HG03175 (cell line): Measurements from ENCODE around the gene OR52W1.
"Not testable (repeated sequence)": the region's sequence is repeated elsewhere in the genome, so short reads cannot be mapped to it uniquely, and the experiment has no call there.

Experiments
- ATAC-seq: cut with Tn5 transposase; IDR thresholded peaks from one replicate; pipeline ENCODE4 v1.9.1; 2021; ENCODE audit warnings: mild to moderate bottlenecking, moderate library complexity; ENCODE audit not compliant: unreplicated experiment

Gene OR52W1

DNA sequence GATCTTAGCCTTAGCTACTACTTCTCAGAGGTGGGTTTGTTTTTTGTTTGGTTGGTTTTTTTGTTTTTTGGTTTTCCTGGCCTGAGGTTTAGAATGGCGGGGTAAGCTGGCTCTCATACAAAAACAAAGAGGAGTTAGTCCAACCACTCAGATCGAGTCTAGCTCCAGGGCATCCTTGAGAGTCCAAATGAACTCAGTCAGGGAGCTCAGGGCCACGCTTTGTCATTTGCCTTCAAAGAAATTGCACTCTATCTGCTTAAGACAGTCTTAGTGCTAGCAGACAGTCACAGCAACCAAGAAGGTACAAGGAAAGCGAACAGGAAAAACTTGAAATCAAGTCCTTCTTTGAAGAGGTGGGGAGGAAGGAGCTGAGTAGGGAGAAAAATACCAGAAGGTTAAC is 17.5 kb downstream of the OR52W1 start:
- no peak for ATAC-seq

DNA sequence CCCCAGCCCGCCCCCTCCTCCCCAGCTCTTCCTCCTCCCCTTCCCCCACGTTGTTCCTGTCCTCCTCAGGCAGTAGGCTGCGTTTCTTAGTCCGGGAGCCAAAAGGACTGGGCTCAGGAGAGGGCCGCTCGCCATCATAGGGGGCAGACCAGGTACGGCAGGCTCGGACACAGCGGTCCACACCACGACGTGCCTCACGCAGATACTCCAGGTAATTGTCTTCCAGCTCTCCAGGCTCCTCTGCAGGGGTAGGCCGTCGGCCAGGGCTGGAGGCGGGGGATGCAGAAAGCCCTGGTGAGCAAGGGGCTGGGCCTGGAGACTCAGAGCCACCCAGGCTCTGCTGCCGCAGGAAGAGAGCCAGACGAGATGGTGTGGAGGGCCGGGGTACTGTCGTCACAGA is 18.7 kb downstream of the OR52W1 start:
- ATAC-seq, result no peak

DNA sequence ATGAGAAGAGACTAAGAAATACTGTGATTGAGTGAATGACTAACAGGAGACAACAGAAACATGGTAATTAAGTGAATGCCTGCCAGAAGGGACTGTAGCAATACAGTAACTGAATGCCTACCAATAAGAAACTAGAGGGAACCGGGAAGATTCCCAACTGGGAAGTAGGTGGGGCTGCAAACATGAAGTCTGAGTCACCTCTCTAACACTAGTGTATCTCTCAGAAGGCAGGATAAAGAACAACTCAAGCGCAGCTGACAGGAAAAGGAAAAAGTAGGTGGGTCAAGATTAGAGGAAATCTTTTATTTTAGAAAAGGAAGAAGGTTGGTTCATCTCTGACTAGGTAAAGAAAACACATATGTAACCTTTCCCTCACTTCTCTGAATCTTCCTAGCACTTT is 20.3 kb downstream of the OR52W1 start:
- ATAC-seq, result no peak

DNA sequence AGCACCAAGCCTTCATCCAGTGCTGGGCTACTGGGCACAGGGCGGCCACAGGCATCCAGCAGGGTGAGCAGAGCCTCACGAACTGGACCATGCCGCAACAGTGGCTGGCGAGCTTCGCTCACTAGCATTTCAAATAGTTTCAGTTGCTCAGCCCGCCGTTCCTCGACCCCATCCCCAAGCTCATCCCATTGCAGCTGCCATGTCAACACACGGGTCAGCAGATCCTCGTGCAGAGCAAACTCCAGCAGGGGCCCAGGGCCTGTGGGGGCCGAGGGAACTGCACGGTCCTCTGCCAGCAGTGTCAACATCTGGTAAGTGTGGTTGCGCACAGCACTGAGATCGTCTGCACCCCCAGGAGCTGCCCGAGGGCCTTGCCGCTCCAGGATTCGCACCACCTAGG is 24.8 kb downstream of the OR52W1 start:
- ATAC-seq, result no peak

DNA sequence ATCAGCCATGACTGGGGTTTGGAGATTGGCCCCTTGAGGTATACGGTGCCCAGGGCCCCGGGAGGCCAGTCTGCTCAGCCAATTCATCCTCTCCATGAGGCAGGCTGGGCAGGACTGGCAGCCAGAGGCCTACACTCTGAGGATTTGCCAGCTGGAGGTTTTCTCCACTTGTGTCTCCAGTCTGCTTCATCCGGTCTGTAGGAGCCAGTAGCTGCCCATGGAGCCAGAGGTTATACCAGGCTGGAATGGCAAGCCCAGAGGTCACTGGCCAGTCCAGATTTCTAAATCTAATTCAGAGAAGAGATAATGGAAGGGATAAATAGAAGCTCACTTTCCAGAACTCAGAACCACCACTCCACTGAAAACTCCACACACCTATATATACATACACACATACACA is 25.4 kb downstream of the OR52W1 start:
- ATAC-seq, result no peak

DNA sequence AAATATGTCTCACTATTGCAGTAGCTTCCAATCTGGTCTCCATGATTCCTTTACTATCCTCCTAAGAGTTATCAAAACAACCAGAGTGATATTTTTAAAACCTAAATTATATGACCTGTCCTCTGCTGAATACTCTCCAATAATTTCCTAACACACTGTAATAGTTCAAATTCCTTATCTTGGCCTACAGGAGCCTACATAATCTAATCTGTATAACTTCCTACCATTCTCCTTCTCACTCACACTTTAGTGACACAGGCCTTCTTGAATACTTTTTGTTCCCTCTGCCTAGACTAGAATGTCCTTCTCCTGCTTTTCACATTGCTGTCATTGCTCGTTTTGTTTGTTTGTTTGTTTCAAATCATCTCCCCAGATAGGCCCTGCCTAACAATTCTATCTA is 26.0 kb downstream of the OR52W1 start:
- no peak for ATAC-seq

DNA sequence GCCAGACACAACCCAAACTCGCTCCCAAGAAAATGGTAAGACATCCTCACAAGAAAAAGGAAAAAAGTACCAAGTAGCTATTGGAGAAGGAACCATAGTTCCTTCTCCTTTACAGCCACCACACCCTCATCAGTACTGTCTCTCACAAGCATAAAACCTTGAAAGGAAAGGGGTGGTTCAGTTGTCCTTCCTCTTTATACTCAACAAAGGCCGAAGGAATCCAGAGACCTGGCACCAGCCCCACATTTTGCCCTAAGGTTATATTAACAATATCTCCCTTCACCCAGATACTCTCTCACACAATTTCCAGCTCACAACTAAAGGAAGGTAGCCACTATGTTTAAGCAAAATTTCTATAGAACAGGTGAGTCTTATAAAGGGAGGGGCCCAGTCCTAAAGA is 26.9 kb downstream of the OR52W1 start:
- no peak for ATAC-seq

DNA sequence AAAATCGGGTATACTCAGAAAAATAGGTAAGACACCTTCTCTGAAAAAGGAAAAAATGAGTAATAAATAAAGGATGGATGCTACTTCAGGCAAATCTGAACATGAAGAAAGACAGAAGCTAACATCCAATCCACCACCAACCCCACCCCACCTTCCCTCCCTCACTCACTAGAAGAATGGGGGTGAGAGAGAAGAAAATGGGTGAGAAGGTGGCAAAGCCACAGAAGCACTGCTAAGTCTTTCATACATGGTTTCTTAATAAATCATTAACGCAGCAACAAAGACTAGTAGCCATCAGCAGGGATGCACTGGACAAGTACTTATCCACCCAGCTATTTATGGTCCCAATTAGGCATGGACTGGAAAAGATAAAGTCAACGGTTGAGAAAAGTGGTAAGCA is 29.5 kb downstream of the OR52W1 start:
- ATAC-seq, result peak; percentile 56

DNA sequence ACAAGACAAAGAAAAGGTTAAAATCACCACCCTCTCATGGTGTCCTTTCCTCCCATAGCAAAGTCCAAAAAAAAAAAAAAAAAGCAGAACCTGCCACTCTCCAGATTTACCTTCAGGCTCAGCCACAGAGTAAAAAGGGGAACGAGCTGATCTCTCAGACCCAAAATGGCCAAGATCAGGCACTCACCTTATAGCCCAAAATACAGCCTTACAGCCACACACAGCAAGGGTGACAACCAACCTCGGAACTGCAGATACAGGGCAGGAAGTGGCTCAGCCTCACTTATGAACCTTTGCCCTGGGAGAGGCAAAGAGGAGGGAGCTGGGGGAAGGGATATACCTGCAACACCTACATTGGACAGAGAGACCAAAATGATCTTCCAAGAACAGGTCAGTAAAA is 30.9 kb downstream of the OR52W1 start:
- ATAC-seq, result no peak

DNA sequence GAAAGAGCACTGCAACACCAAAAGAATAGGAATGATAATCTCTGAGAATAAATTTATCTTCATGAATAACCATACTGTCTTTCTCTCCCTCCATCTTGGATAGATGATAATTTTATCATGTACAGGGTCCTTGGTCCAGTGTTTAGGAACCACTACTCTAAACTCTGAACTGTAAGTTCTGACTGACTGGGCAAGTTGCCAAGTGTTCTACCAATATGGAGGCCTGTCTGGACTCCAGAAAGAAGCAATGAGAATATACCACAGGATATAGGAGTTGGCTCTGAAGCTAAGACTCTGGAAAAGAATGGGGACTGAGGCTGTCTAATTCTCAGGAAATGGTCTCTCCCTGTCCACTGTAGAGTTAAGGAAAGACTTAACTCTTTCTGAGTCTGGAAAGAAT is 33.9 kb downstream of the OR52W1 start:
- ATAC-seq, result no peak

DNA sequence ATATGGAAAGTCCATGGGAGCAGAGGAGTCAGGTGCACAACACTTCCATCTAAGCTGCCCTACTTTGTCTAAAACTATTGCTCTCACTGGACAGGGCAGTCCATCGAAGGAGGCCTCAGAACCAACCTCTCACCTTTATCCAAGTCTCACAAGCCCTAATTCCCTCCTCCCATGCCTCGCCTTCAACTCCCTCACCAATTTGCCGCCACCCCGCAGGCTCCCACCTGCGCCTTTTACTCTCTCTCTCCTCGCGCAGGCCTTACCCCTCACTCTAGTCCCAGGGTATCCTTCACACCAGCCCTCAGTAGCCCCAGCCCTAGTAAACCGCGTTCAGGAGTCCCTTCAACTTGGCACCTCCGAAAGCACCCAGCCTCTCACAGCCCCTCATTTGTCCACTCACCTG is 35.0 kb downstream of the OR52W1 start:
- peak; percentile 0 for ATAC-seq

DNA sequence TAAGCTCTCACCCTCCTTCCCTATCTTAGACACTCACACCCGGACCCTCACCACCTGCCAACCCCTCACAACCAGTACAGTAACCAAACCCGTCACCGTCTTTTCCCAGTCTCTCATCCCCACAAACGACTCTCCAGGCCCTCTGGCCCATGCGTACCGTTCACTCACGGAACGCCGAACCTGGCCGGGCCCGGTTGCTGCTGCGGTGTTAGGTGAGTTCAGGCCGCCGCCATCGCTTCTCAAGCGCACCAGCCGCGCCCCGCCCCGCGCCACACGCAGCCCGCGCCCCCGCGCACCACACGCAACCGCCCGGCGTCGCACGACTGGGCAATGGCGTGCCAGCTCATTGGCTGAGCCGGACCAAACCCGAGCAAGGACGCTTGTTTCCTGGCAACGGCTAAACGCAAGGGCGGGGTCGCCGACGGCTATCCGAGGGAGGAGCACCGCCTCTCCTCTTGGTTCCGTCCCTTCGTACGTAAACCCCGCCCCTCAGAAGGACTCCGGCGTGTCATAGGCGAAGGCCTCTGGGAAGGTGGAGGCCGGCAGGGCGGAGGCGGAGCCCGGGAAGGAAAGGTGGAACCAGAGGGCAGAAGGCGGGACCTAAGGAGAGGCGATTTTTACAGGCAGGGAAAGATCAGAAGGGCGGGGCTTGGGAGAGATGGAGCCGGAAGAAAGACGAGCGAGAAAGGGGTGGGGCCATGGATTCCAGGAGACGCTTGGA is 35.5 kb downstream of the OR52W1 start, which contains the start of gene FHIP1B:
TSS of gene FHIP1B (minus strand) at position 250 of the 721 bp plus-strand sequence. CDS start 10,120 bp downstream, outside the sequence.
- ATAC-seq, result peak; percentile 94

DNA sequence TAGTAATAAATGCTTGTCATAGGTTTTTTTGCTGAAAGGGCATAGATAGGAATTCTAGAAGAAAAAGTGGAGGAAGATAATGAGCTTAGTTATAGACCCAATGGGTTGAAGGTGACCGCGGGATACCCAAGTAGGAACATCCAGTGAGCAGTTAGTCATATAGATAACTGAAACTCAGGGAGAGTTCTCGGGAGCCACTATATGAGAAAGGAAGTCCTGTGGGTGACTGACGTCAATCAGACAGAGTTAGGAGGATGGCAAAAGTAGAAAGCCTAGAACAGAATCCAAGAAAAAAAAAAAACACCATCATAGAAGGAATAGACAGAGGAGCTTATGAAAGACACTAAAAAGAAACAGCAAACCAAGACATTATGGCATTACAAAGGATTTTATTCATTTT is 38.2 kb downstream of the OR52W1 start:
- no peak for ATAC-seq

DNA sequence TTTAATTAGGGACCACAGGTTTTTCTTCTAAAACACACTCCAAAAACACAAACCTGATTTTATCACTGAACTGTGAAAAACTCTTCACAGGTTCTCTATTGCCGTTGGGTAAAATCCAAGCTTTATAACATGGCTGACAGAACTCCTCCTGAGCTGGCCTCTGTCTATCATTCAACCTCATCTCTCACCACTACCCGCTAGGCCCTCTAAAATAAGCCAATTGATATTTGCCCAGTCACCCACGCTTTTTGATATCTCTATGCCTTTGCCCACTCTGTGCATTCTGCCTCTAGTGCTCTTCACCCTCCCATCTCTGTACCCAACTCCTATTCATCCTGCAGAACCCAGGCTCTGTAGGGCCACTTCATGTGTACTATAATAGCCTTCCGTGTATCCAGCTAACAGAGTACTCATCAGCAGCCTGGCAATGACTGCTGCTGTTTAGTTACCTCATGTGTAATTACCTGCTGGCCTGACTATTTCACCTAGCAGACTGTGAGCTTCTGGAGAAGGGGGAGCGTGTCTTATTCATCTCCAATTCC is 38.8 kb downstream of the OR52W1 start:
- no peak for ATAC-seq

DNA sequence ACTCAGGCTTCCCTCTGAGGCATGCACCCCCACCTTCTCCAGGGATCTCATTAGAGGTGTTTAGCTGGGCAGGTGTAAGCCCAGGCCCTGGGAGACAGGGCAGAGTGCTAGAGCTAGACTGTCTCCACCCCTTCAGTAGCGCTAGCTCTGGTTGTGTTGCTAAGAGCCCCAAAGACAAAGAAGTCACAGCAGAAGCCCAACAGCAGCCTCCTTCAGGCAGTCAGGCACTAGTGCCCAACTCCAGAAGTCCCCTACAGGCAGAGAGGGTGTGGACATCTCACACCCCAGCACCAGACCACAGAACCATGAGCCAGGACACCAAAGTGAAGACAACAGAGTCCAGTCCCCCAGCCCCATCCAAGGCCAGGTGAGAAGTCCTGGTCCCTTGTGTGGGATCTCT is 39.9 kb downstream of the OR52W1 start, which contains the start of gene CNGA4:
TSS of gene CNGA4 (plus strand) at position 188 of the 400 bp plus-strand sequence. CDS start at position 306, 118 bp downstream.
- ATAC-seq, result no peak

DNA sequence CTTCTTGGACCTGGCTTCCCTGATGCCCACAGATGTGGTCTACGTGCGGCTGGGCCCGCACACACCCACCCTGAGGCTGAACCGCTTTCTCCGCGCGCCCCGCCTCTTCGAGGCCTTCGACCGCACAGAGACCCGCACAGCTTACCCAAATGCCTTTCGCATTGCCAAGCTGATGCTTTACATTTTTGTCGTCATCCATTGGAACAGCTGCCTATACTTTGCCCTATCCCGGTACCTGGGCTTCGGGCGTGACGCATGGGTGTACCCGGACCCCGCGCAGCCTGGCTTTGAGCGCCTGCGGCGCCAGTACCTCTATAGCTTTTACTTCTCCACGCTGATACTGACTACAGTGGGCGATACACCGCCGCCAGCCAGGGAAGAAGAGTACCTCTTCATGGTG is 41.1 kb downstream of the OR52W1 start:
- no peak for ATAC-seq

DNA sequence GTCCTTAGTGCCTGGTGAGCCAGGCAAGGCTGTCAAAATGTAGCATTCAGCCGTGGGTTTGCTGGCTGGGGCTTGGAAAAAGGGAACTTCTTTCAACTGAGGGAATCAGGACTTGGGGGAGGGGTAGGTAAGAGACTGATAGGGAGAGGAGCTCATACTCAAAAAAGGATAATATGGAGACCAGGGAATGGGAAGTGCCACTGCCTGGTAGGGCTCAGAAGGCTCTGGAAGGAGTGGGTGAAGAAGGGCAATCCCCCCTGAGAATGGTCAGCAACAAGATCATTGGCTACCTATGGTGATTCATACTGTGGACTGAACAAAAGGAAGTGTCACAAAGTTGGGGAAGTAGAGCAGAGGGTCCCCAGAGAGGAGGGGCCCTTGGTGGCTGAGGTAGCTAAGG is 41.8 kb downstream of the OR52W1 start:
- ATAC-seq, result no peak

DNA sequence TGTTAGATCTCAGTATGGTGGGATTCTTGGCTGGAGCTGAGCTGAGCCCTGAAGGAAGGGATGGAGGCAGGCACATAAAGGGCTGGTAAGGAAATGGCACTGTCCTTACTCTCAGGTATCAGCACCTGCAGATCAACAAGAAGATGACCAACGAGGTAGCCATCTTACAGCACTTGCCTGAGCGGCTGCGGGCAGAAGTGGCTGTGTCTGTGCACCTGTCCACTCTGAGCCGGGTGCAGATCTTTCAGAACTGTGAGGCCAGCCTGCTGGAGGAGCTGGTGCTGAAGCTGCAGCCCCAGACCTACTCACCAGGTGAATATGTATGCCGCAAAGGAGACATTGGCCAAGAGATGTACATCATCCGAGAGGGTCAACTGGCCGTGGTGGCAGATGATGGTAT is 42.3 kb downstream of the OR52W1 start:
- ATAC-seq, result no peak

DNA sequence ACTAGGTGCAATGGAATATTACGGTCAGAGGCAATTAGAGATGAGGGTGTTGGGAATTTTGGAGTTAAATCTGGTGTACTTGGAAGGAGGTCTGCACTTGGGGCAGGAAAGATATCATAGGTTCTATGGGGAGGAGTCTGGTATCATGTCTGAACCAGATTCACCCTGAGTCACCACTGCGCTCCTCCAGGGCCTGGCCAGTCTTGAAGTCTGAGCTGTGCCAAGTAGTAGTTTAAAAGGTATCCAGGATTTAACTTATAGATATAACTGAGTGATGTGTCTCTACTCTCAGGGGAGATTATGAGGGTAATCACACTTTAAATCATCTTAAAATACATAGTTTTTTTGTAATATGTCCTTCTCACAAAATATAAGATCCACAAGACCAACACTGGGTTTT is 46.5 kb downstream of the OR52W1 start:
- ATAC-seq, result no peak

DNA sequence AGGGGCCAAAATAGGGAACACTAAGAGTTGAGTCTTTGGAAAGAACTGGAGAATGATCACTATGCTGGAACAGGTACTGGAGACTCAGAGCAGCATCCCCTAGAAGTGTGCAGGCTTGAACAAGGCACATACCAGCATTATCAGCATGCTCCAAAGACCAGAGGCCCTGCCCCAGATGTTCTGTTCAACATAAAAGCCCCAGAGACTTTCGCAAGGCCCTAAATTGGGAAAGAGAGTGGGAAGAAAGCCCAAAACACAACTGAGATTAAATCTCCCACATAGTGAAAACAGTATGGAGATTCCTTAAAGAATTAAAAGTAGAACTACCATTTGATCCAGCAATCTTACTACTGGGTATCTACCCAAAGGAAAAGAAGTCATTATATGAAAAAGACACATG is 49.2 kb downstream of the OR52W1 start:
- ATAC-seq, result no peak

DNA sequence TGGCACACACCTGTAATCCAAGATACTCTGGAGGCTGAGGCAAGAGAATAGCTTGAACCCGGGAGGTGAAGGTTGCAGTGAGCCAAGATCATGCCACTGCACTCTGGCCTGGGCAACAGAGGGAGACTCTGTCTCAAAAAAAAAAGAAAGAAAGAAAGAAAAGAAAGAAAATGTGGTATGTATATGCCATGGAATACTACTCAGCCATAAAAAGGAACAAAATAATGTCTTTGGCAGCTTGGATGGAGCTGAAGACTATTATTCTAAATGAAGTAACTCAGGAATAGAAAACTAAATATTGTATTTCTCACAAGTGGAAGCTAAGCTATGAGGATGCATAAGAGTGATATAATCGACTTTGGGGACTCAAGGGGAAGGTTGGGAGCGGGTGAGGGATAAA is 49.9 kb downstream of the OR52W1 start:
- ATAC-seq, result not testable (repeated sequence)
